Measurements from ENCODE around the gene PLAGL1.

- no peak for TF ChIP-seq EZH2phosphoT487 (IDR thresholded peaks at IDR 0.05; ENCODE audit: low read depth)
- no peak for TF ChIP-seq CTCF (IDR thresholded peaks at IDR 0.05; ENCODE audit: low read depth, low read length)
Measured at GRCh38 chr6:143949962-143950361, 58.1 kb downstream of the PLAGL1 start.

Measured in OCI-LY3 (cell line).